NCI-H748 treated with DMSO at 0.1 percent for 48 hours (cell line): ENCODE measurements around the gene POLR3B.

Experiments
- DNase-seq: peaks from one replicate; lab custom pipeline; 2025; lab: John Stamatoyannopoulos, UW

POLR3B gene

DNA sequence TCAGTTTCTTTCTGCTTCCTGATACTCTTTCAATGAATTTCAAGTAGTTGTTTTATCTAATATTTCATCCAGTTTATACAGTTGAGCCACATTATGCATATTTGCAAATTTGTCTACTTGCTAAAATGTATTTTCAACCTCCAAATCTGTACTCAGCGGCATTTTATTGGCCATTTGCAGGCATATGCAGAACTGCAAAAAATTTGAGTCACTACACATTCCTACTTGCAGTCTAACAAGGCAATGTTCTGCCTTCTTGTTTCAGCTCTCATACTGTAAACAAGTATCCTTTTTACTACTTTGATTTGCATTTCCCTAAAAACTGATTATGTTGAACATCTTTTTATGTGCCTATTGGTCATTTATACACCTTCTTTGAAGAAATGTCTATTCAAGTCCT is 55.0 kb downstream of the POLR3B start:
- DNase-seq, result no peak

DNA sequence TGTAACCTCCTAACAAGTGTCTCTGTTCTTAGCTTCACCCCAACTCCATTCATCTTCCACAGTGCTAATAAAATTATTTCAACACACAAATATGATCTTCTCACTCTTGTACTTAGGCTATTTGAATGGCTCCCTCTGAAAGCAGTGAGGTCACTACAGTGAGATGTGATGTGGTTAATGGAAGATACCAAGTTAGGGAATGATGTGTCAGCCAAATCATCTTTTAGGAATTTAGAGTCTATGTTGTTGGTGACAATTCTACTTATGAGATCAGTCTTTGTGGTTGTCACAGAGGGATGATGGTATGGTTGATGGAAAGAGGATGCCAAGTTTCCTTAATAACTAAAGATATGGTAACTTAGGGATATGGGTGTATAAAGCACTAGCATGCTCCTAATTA is 57.6 kb downstream of the POLR3B start:
- no peak for DNase-seq

DNA sequence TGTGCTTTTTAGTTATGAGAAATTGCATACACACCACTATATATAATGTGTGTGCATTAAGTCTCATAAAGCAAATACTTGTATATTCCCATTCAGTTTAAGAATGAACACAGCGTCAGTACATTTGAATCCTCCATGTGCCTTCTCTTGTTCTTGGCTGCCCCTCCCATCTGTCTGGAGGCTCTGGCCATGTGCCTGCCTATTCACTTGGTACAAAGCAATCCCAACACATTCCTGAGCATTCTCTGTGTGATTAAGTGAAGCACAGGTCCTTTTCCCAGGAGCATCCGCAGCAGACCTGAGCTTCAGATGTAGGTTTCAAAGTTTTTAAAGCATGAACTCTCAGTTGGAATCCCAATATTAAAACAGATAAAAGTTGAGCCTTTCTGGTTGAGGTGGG is 58.7 kb downstream of the POLR3B start:
- DNase-seq, result no peak

DNA sequence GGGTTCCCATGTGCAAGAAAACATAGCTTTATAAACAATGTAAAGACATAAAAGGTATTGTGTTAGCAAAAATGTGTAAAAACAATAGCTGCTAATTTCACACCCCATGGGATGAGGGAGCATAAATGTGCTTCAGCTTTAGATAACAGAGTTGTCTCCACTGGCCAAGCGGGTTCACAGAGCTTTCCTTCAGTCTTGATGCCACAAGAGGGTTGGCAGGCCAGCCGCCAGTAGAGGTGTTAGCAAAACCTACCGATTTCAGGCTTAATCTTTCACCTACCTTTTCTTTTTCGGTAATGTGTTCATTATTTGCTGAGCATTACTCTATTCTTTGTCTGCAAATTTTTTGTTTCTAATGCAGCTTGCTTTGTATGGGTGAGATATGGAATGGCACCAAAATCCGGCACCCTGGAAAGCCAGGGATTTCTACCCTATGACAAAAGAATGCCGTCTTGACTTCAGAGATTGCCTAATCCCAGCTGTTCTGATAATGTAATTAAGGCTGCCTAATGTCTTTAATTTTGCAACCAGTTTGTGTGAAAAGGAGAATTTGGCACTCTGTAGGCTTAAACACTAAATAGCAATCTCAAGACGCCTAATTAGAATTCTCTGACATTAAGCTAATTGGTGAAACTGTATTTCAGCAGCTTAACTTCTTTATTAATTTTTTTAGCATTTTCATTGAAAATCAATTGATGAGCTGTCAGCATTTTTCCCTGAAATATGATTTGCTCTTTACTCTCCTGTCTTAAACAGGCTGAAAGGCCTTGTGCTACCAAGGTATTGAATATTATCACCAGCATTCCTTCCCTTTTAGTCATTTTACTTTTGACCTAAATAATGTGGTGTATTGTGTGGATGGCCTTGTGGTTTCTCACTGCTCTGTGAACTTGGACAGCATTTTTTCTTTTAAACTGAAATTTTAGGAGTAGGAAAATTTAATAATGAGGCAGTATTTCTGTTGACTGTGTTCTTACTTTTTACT is 60.7 kb downstream of the POLR3B start:
- DNase-seq, result no peak

DNA sequence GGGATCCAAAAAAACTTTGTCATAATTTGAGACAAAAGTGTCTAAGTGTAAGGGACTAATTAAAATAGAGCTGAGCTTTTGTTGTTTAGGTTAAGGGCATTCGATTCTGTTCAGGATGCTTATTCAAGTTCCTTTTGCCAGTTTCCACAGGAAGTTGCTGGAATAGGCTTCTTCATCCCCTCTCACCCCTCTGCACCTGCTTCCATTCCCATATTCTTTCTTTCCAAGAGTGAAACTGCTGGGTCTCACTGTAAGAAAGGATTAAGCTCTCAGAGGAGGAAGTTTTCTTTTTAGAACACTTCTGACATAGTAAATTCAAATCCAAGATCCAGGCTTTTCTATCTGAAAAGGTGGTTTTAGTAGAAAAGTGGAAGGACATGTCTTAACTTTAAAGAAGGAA is 61.4 kb downstream of the POLR3B start:
- DNase-seq, result no peak

DNA sequence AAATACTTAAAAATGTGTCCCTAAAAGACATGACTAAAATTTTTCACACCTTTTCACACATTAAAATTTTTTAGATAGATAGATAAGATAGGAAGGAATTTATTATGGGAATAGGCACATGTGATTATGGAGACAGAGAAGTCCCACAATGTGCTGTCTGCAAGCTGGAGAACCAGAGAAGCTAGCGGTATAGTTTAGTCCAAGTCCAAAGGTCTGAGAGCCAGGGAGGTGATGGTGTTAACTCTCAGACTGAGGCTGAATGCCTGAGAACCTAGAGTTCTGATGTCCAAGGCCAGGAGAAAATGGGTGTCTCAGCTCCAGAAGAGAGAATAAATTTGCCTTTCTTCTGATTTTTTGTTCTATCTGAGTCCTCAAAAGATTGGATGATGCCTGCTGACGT is 65.7 kb downstream of the POLR3B start:
- DNase-seq, result no peak

DNA sequence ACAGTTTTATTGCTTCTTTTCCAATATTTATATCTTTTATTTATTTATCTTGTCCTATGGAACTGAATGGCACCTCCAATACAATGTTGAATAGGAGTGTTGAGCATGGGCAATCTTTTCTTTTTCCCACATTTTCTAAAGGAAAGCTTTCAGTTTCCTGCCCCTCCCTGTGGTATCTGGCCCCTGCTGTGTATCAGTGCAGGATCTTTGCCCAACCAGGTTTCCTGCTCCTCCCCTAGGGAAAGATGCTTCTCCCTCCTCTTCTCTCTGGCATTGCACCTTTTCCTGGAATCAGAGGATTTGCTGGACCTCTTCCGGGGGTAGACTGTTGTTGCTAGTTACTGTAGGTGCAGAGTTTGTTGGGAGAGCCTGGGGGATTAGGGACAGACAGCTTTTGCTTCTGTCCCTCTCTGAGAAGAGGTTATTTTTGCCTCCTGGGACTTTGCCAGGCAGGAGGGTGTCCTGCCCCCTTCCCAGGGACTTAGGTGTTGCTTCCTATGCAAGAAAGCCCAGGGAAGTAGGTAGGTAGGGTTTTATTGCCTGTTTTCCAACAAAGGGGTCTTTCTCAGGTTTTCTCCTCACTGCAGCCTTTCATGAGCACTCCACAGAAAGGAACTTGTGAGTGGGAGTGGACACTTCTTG is 67.6 kb downstream of the POLR3B start:
- no peak for DNase-seq

DNA sequence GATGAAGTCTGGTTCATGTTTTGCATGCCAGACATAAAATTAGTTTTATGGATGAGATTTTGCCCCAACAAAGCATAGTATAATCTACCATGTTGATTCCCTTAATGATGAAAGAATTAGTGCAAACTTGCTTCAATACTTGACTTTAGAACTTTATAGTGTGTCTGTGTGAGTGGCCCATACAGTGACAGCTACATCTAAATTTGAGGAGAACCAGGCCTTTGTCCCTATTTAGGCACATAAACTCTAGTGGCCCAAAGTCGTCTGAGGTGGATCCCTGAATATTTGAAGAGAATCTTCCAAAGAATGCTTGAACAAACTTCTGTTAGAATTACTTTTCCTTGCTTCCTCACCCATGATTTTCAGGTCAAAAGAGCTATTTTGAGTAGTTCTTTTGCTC is 70.4 kb downstream of the POLR3B start:
- no peak for DNase-seq

DNA sequence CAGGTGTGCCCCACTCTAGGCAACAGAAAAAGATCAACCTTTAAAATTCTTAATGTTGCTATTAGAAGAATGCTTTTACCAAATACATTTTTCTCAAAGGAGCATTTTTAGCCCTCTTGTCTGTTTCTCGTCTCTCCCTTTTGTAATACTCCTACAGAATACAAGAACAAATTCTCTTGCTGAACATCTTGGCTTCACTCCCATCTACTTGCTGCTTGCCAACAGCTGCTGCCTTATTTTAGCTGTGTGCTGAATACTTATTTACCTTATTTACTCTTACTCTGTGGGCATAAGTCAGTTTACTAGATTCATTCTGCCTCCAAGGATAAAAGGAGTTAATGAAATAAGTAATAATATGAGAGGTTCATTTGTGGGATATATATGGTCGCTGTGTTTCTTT is 70.8 kb downstream of the POLR3B start:
- DNase-seq, result no peak

DNA sequence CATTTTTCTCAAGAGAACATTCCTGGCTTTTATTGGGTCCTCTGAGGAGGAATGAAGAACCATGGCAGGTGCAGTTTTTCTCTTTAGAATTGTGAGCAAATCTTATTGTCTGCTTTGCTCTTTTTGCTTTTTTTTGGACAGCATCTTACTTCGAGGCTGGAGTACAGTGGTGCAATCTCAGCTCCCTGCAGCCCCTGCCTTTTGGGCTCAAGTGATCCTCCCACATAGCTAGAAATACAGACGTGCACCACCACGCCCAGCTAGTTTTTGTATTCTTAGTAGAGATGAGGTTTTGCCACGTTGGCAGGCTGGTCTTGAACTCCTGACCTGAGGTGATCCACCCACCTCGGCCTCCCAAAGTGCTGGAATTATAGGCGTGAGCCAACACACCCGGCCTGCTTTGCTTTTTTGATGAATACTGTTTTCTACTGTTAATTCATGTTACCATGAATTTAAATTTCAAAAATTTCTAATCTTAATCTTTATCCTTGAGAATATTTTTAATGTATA is 71.5 kb downstream of the POLR3B start:
- no peak for DNase-seq

DNA sequence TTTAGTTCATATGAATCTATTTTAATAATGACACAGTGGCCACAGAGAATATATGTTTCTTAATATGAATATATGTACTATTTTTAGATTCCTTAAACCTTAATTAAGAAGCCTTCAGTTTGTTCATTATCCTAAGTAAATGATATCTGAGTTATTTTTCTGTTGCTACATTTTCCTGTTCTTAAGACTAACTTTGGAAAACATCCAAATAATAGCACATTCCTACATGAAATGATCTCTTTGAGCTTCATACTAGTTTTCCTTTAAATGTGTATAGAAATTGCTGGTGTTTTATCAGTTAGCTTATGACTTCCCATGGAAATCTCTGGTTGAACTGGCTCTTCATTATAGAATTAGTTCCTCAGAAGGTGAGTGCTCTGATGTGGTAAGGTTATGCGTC is 72.1 kb downstream of the POLR3B start:
- DNase-seq, result no peak

DNA sequence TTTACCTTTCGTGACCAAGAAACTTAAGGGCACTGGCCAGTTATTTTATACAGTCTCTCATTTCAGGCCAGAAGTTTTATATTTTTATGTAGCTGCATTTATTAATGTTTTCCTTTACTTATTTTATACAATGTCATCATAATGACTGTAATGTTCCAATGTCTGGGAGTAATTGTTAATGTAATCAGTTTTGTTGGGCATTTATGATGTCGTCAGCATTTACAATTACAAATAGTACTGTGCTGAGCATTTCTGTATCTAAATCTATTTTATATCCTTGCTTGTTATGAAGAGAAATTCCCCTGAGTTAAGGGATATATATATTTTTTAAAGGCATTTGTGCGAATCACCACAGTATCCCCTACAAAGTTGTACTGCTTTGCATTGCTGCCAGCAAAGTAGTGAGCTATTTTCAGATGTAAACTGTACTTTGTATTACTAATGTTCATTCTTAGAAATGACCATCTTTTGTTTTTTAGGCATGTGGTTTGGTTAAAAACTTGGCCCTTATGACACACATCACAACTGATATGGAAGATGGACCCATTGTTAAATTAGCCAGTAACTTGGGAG is 74.4 kb downstream of the POLR3B start:
- DNase-seq, result no peak

DNA sequence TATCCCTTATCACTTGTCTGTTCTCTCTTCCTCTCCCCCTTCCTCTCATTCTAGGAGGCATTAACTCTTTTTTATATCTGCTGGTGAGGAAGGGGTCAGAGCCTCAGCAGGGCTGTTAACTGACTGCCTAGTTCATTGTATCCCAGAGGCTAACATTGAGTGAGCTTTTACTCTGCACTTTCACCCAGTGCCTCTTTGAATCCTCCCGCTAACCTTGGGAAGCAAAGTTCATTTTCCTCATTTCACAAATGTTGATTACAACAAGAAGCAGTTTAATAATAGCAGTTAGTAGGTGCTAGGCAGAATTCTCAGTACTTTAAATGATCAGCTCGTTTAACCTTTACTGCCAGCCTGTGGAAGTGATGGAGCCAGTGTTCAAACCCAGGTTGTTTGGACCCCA is 75.5 kb downstream of the POLR3B start:
- no peak for DNase-seq

DNA sequence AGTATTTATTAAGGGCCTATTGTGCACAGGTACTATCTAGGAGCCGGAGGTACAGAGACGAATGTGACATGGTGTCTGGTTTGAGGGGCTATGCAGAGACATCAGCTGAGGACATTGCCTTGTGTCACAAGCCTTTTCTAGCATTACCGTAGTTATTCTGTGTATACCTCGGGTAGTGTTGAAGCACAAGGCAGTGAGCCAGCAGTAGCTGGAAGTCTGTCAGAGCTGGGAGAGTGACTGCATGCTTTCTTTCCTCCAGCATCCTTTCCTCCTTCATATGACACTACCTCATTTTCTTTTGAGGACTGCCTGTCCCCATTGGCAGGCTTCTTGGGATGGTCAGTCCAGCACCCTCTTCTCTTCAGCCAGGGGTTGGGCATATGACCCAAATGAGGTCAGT is 77.0 kb downstream of the POLR3B start:
- DNase-seq, result no peak

DNA sequence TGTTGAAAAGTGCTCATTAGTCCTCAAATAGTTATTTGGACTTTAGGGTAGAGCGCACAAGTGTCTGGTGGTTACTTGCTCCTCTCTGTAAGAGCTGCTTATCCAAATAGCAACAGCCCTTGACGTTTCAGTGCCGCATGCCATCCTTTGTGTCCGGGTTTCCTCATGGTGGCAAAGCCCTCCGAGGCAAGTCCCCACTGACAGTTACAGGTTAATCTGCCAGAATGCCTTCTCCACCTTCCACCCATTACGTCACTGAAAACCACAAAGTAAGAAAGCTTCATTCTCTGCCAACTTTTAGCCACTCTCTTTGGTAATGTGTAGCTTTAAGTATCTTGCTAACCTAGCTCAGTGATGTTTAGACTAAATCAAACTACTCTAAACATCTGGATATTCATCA is 78.6 kb downstream of the POLR3B start:
- no peak for DNase-seq

DNA sequence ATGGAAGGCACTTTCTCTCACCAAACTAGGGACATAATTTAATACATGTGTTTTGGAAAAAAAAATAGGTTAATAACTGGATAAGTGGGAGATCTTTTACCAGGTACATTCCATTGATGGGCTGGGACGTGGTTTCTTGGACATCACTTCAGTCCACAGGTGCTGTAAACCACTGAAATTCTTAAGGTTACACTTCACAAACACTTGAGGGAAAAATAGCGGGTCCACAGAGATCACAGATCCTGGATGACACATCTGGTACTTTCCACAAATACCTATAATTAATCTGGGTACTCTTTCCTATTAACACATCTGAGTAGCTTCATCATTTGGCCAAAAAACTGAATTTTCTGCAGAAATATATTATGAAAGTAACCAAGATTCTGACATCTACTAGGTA is 85.0 kb downstream of the POLR3B start:
- DNase-seq, result no peak

DNA sequence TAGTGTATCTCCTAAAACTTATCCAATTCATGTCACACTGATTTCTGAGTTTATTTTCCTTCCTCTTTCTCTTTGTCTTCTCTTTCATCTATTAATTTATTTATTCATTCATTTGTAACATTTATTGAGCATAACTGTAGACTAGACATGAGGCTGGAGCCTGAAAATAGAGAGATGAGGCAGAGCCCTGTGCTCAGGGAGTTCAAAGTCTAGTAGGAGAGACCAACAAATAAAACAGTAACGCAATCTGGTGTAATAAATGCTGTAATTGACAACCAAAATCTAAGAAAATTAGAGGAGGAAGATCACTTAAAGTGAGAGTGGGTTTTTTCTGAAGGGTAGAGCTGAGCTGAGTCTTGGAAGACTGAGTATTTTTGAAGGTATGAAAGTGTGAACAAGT is 87.5 kb downstream of the POLR3B start:
- no peak for DNase-seq

DNA sequence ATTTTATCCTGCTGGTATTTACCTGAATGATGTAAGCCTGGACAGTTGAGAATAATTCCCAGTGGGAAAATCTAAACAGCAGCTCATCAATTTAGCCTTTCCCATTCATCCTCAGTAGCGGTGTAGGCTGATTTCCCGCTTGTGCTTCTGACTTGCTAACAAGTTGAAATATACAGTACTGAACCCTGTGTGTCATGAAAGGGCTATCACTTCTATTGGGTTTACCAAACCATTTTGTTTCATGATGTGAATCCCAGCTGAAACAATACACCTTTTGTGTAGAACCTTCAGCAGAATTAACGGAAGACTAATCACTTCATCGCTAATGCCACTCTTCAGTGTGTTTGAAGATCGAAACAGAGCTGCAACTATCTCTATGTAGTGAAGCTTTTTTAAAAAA is 88.4 kb downstream of the POLR3B start:
- DNase-seq, result peak; percentile 80

DNA sequence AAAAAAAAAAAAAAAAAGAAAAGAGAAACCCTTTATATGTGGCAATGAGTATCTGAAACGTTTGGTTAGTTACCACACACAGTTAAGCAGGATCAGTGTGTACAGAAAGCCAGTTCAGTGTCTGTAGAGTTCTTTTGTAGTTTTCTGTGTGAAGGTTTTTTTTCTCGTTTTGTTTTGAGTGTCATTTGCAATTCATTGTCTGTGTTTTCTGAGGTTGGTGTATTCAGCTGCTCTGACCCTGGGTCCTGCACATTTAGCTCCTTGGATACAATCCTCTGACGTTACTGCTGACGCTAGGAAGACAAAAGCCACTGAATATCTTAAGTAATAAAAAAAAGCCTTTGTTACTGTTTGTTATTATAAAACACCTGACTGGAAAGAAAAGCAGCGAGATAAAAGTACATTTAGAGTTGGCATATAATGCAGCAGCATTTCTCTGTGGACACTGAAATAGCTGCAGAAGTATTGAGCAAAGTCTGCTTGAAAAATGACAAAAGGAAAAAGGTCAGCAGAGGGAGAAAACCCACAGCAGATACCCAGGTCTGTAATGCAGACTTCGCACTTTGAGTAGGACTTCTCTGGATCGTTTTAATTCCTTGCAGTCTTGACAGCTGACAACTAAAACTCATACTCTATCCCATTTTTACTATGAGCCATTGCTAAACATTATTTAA is 89.0 kb downstream of the POLR3B start:
- DNase-seq, result peak; percentile 85

DNA sequence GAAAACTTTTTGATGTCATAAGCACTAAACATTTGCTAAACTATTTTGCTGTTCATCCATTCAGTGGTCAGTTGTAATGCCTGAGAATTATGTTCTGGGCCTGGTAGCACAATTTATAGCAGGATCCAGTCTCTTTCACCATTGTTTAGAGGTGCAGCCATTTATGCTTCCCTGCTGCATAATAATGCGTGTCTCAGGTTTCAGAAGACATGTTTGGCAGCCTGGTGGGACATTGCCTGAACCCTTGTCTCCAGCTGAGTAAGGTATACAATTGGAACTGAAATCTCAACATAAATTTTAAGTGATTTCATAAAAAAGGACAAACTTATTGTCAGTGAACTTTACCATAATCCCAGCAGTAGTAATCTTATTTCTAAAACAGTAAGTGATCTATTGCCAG is 94.8 kb downstream of the POLR3B start:
- DNase-seq, result no peak

DNA sequence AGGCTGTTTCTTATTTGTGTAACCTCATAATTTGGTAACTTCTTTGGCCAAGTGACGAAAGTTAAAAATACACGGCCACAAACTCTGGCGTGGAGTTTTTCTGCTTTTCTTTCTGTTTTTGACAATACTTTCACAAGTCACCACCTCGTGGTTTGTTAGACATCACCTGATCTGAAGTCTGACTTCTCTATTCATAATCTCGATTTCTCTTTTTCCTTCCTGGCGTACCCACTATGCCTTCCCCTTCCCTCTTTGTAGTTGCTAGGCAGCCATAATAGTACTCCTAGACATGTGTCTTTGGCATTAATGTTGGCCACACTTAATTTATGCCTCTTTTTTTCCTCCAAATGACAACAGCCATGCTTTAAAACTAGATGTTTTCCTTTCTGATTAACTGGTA is 97.6 kb downstream of the POLR3B start:
- DNase-seq, result no peak

DNA sequence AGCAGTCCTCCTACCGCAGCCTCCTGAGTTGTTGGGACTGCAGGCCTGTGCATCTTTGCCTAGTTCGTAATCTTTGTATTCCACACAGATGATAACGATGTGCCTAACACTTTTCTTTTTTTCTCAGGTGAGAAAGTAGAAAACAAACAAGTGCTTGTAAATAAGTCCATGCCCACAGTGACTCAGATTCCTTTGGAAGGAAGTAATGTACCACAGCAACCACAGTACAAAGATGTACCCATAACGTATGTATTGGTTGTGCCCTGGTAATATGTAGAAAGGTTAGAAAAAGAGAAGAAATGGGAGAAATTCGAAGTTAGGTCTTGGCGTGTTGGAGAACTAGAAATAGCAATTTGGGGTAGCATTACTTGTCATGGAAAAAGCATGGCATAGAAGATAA is 101.6 kb downstream of the POLR3B start:
- no peak for DNase-seq
